CD4-positive, alpha-beta T cell treated with Interleukin-21 for 1 hour (primary cell): ENCODE measurements around the gene LEF1.
"Not testable (repeated sequence)": the region's sequence is repeated elsewhere in the genome, so short reads cannot be mapped to it uniquely, and the experiment has no call there.

Experiments
- DNase-seq: peaks from one replicate; pipeline ENCODE4 v3.0.0-alpha.2; 2020

LEF1 gene

GRCh38 chr4:108056418-108056817 lies 112.3 kb downstream of the LEF1 start:
- no peak for DNase-seq

DNA sequence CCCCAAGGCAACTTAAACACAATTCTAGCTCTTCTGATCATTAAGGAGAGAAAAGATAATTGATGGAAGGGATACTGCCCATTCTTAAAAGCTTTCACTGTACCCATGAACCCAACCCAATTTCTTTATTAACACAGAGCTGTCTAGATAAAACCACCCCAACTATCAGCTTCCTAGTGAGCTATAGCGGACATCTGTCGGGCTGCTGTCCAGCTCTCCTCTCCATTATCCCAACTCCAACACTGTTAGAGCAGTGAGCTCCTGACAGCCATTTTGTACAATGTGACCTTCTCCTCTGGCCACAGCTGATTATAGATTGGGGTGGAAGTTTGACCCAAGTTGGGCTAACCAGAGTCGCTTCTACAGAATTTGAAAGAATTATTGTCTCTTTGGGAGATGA lies 112.9 kb downstream of the LEF1 start:
- no peak for DNase-seq

GRCh38 chr4:108054025-108054638 lies 114.6 kb downstream of the LEF1 start:
- DNase-seq: no peak

DNA sequence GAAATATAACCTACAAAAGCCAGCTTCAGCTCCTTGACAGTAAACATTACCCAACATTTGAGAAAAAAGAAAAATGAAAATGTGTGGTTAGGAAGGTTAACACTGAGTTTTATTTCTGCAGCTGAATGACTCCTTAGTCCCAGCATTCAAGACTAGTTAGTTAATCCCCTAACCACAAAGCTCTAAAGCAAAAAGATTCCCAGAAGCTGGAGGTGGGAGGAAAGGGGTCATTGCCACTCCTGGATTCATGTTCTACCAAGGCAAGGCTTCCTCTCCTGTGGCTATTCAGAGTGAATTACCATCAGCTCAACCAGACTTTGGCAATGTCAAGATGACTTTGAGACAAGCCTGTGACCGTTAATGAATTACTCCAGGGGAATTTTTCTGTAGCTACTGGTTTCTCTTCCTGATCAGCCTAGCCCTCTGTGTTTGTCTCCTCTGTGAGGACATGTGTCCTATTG lies 115.5 kb downstream of the LEF1 start:
- no peak for DNase-seq

DNA sequence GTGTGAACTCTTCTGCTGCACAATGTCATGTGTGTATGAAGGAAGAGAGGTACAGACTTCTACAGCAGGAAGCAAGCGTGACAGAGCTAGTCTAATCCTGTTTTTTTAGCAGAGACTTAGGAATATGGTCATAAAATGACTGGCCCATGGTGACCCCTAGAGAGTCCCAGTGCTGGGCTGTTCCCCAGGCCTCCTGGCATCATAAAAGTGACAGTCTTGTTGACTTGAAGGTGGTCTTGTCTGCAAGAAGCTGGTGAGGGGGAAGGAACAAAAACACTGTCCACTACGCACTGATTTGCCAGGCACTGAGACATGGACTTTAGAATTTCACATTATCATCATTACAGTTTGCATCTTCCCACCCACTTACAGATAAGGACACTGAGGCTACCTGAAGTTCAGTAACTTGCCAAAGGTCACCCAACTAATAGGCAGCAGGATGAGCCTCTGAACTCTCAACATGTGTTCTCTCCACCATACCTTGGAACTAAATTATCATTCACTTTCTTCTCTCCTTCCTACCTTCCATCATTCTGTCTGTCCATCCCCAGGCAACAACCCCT lies 116.1 kb downstream of the LEF1 start:
- no peak for DNase-seq

- DNase-seq: no peak
Observed at GRCh38 chr4:108051343-108051742, 117.4 kb downstream of the LEF1 start.

GRCh38 chr4:108050166-108051111 lies 118.3 kb downstream of the LEF1 start:
- DNase-seq: not testable (repeated sequence)

GRCh38 chr4:108049406-108049805 lies 119.3 kb downstream of the LEF1 start:
- DNase-seq: peak; percentile 50

- no peak for DNase-seq
Observed at GRCh38 chr4:108048997-108049396, 119.7 kb downstream of the LEF1 start.

- no peak for DNase-seq
Observed at GRCh38 chr4:108048157-108048556, 120.6 kb downstream of the LEF1 start.

DNA sequence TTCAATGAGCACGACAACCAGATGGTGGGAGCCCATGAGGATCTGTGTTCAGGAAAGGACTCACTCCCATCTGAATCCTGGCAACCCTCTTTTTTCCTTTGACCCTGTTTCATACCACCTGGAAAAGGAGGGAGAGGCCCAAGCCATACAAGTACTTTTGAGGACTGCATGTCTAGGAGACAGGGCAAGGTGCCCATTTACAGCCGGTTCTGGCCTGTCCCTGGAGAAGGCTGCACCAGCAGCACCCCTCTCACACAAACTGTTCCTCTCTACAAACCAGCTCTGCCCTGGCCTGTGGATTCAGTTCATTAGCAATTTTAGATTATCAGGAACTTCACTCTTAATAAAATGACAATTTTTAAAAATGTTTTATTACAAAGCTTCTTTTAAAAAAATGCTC lies 121.5 kb downstream of the LEF1 start:
- DNase-seq: no peak

DNA sequence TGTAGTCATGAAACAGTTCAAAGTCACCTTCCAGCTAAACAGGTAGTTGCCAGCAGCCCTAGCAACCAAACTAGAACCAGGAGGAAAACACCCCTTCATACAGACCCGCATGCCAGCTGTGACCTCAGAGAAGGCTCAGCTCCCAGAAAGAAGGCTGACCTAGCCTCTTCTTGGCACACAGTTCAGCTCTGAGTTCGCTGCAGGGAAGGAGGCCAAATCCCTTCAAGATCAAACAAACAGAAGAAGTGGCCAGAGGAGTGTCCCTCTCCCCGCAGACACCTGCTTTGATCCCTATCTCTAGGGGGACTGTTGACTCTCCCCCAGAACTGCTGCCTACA lies 123.1 kb downstream of the LEF1 start:
- DNase-seq: no peak

DNA sequence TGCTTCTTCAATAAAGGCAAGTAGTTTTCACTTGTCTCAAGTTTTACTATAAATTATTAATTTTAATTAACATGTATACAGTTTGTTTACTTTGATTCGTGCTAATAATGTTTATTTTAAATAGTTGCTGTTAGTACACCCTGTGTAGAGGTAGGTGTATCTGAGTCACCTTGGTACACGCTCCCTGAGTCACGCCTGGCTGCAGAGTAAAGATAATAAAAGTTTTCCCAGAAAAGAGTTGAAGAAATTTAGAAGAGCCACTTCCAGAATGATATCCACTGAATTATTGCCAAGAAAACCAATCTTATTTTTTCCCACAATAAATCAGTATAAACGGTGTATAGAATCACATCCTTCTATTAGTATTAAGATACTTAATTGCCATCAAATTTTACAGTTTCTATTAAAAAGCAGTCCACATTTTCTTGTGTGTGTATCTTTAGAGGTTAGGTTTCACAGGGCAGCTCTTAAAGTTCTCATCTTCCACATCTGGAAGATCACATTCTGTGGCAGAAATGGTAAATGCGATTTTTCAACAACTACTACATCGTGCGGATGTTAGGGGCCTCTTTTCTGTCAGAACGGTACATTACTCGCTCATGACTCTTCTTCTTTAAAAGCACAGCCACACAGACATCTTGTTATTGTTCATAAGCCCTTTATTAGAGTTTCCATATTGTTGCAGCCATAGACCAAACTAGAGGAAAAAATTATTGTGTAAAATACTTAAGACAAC lies 123.6 kb downstream of the LEF1 start:
- DNase-seq: no peak

- DNase-seq: no peak
Observed at GRCh38 chr4:108043526-108043925, 125.2 kb downstream of the LEF1 start.

GRCh38 chr4:108042927-108043326 lies 125.8 kb downstream of the LEF1 start:
- DNase-seq: no peak

DNA sequence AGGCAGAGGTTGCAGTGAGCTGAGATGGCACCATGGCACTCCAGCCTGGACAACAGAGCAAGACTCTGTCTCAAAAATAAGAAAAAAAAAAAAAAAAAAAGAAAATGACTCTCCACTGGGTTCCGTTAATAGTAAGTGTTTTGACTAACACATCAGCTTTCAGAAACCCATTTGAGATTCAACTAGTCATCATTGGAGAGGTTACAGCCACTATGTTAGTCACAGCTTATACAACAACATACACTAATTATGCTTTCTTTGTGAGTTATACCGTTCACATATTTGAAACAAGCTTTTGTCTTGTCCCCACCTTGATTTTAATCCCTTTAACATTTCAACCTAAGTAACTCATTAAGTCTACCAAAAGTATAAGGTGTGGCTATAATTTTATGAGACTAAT lies 130.8 kb downstream of the LEF1 start:
- DNase-seq: no peak

- peak; percentile 59 for DNase-seq
Observed at GRCh38 chr4:108036213-108036612, 132.5 kb downstream of the LEF1 start.

DNA sequence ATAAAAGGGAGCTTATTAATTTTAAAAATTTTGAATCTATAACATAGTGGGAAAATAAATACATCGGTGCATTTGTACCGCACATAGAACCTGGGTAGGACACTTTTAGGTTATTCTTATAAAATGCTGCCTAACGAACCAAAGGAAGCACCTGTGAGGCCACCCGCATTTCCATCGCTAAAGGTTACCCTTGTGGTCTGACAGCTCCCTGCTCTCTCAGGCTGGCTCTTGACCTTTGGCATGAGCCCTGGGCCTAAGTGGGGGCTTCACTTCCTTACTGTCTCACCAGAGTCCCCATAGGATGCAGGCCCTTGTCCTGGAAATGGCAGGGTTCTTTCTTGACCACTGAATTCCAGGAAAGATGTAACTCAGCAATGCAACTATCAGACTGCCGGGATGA lies 133.0 kb downstream of the LEF1 start:
- DNase-seq: no peak

DNA sequence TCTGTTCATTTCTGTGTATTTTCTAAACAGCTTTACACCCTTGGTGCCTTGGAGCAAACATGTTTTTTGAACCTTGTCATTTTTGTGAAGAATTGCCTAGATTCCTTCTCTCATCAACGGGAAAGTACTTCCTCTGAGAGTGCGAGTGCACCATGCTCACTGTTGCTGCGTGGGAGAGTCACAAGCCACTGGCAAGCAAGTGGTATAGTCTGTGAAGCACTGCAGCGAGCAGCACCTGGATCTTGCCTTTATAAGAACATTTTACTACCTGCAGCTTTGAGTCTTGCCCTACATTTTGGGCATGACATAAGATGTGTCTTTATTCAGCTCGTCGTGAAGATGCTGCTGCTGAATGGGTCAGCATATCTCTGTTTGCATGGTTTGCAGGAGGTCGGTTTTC lies 134.2 kb downstream of the LEF1 start:
- DNase-seq: no peak

DNA sequence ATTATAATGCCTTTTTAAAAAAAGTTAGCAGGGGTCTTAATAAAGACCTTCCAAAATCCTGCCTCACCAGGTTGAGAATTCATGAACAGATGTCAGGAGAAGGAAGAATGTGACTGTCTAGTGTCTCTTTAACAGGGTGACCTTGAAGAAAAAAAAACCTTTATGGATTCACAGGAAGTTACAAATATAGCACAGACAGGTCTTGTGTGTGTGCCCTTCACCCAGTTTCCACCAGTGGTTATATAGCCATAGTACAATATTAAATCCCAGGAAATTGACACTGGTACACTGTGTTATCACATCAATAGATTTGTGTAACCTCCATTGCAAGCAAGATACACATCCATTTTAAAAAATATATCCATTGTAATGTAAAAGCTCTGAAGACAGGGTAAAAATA lies 135.4 kb downstream of the LEF1 start:
- DNase-seq: no peak

- DNase-seq: no peak
Observed at GRCh38 chr4:108031427-108032083, 137.2 kb downstream of the LEF1 start.

- peak; percentile 76 for DNase-seq
Observed at GRCh38 chr4:108030332-108030731, 138.4 kb downstream of the LEF1 start.

DNA sequence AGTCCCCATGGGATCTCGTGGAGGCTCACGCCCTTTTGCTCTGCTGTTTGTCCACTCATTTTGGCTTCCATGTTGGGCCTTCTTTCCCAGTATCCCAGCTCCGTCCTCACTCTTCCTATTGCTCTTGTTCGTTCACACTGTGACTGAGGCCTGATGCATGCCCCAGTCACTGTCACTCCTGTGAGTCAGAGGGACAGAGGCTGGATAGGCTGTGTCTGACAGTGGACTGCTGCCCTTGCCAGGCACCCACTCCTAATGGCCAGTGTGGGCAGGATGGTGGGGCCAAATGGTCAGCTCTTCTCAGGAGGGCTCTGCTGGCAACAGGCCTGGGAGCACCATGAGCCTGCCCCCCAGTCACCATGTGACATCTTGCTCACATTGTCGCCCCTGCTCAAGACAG lies 139.0 kb downstream of the LEF1 start:
- DNase-seq: no peak
